Pancreas (tissue), 10 donors: ENCODE measurements around the gene DENND1B. TPM values are rescaled to one million over a fixed set of nuclear protein-coding genes. Genes with fewer than 3 reads are reported as not detected.

Experiments
- ATAC-seq, 4 donors: fragments of 200-7000 bp; cut with Tn5 transposase; one replicate each; pipeline versions ENCODE4 v1.8.0 to v1.9.1; 2020; ENCODE audit warnings: mild to moderate bottlenecking in 4 of 4, moderate library complexity in 4 of 4
- DNase-seq, 6 donors: peaks; one replicate each; pipeline ENCODE4 v3.0.0-alpha.2; 2020
- FAIRE-seq: peaks from 2 replicates; lab custom pipeline; 2012; peaks lifted over from hg19 to GRCh38; lab: Jason Lieb, UNC
- H3K27ac ChIP-seq, 4 donors: fragments of 200-600 bp; sonication (generic); 1 replicate in 3 of 4; 2 replicates in 1 of 4; pipeline versions ENCODE4 v1.5.0 to v1.8.0; 2020
- H3K27me3 ChIP-seq, 4 donors: fragments of 200-600 bp; one replicate each; pipeline ENCODE4 v1.8.0; 2021
- H3K36me3 ChIP-seq, 3 donors: fragments of 200-600 bp; sonication (generic) in 1 of 3; one replicate each; pipeline versions ENCODE4 v1.5.0 to v1.8.0; 2020 to 2021
- H3K4me1 ChIP-seq, 3 donors: fragments of 200-600 bp; one replicate each; pipeline ENCODE4 v1.8.0; 2021
- H3K4me3 ChIP-seq, 4 donors: fragments of 200-600 bp; sonication (generic) in 2 of 4; one replicate each; pipeline versions ENCODE4 v1.5.0 to v1.8.0; 2020 to 2021
- H3K9me3 ChIP-seq, 4 donors: fragments of 200-600 bp; one replicate each; pipeline ENCODE4 v1.8.0; 2021
- CTCF ChIP-seq, 4 donors: fragments of 200-600 bp; sonication (generic) in 3 of 4; IDR thresholded peaks; one replicate each; pipeline versions ENCODE4 v1.5.0 to v1.8.0; 2021; ENCODE audit warnings: antibody characterized with exemption in 4 of 4
- WGBS, 2 donors: extraction: QIAGEN DNeasy Blood & Tissue Kit; methylation state at CpG; one replicate each; pipeline ENCODE4 v1.1.7; 2013; 5-methylcytosine and 5-hydroxymethylcytosine counted together
- intact Hi-C, 3 donors: fragments of 100-400 bp; cut with DNase I; formaldehyde crosslinking; loops; one replicate each; pipeline versions ENCODE4 v1.11.1 to v1.14.2; 2022
- polyA plus RNA-seq, 2 donors: library from polyadenylated mRNA; stranded (reverse); fragments of 200-250 nt; gene quantifications; one replicate each; pipeline ENCODE4 v1.2.3, GENCODE V29; 2013
- total RNA-seq, 6 donors: library from RNA; stranded (reverse); fragmentation: NEBNext Ultra II Directional in 4 of 6; extraction: Animal tissue kit (Norgen Biotek cat#: 25700) in 4 of 6; gene quantifications; one replicate each; pipeline versions ENCODE4 v1.2.1 to v1.2.4, GENCODE V29; 2021 to 2023
- donor health status: healthy with polysubstance abuse.
- donor health status: DM: no; HTN: no; CAD: no; lungs with moderate emphysema.
- donor health status: DM: no; HTN: no; CAD: no.
- donor health status: control.
- donor health status: control.
- donor health status: Bipolar disorder and iron deficiency.
- donor health status: DM: yes; HTN: yes; CAD: no.
- donor health status: DM: no; HTN: no; CAD: no.
- donor health status: DM: no; HTN: no; CAD: no.
- donor health status: DM: yes; HTN: yes; CAD: no.

Gene DENND1B
- total and polyA plus RNA-seq, 8 donors: 3.1 to 16.8 (median 11.1) TPM

GRCh38 chr1:197599789-197600188 is 175.5 kb downstream of the DENND1B start:
- TF ChIP-seq CTCF (IDR thresholded peaks at IDR 0.05): no peak
- intact Hi-C loops: no loop called here
- ATAC-seq: no peak

GRCh38 chr1:197598935-197599334 is 176.3 kb downstream of the DENND1B start:
- FAIRE-seq: no peak
- no peak overlapping the region for H3K27ac ChIP-seq
- TF ChIP-seq CTCF (IDR thresholded peaks at IDR 0.05): no peak
- no peaks in the 10 kb centered on the region for H3K36me3 ChIP-seq
- H3K9me3 ChIP-seq: peaks cover 0 to 4% (median 0%) of the 10 kb centered on the region in 4 donors
- H3K4me3 ChIP-seq: no peak overlapping the region
- intact Hi-C loops: no loop called here
- no peaks in the 10 kb centered on the region for H3K27me3 ChIP-seq
- DNase-seq: no peak
- no peak for ATAC-seq
- no peaks in the 10 kb centered on the region for H3K4me1 ChIP-seq
- WGBS, 2 donors: 79 to 83% methylated on average over 1 of the region's 1 CpG

More at GRCh38 chr1:197599789-197600188, 175.5 kb downstream of the DENND1B start:
- peaks cover 0 to 4% (median 0%) of the 10 kb centered on the region in 4 donors for H3K9me3 ChIP-seq
- no peaks in the 10 kb centered on the region for H3K27me3 ChIP-seq
- H3K4me3 ChIP-seq: no peak overlapping the region
- H3K27ac ChIP-seq: no peak overlapping the region
- WGBS, 2 donors: 85 to 92% methylated on average over 3 of the region's 3 CpGs
- FAIRE-seq (no peak), DNase-seq (no peak)
- no peaks in the 10 kb centered on the region for H3K36me3 ChIP-seq
- no peaks in the 10 kb centered on the region for H3K4me1 ChIP-seq

GRCh38 chr1:197595304-197595904 is 179.9 kb downstream of the DENND1B start:
- peaks cover 0 to 4% (median 0%) of the 10 kb centered on the region in 4 donors for H3K9me3 ChIP-seq
- no peaks in the 10 kb centered on the region for H3K4me1 ChIP-seq
- H3K36me3 ChIP-seq: no peaks in the 10 kb centered on the region
- TF ChIP-seq CTCF (IDR thresholded peaks at IDR 0.05): no peak
- no peak overlapping the region for H3K27ac ChIP-seq
- intact Hi-C loops: no loop called here
- FAIRE-seq (no peak), DNase-seq (no peak), ATAC-seq (no peak)
- no peak overlapping the region for H3K4me3 ChIP-seq
- 73 to 80% methylated on average over 5 of the region's 5 CpGs for WGBS, 2 donors
- no peaks in the 10 kb centered on the region for H3K27me3 ChIP-seq

DNA sequence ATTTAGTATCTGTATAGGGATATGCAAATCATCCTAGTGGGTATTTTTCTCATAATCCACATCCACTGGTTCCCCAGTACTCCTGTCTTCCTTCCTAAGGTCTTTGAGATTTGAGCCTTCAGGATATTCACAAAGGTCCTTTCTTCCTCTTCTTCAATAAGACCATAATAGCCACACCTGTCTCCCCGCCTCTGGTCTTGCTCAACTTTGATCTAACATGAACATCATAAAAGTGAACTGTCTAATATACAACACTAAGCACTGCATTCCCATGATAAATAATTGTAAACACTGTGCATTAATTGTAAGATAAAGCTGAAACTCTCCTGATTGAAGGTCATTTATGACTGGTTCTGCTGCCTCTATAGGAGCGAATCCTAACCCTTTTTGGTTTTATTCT is 184.6 kb downstream of the DENND1B start:
- no peak overlapping the region for H3K4me3 ChIP-seq

More for the DNA sequence above, 184.6 kb downstream of the DENND1B start:
- Histone ChIP-seq H3K9me3 (no peaks in the 10 kb centered on the region), H3K27ac (no peak overlapping the region), H3K36me3 (no peaks in the 10 kb centered on the region), H3K27me3 (no peaks in the 10 kb centered on the region), H3K4me1 (peaks cover under 1 to 7% (median 6%) of the 10 kb centered on the region in 3 donors)
- FAIRE-seq: no peak
- no peak for ATAC-seq
- TF ChIP-seq CTCF (IDR thresholded peaks at IDR 0.05): no peak
- intact Hi-C loops: no loop called here
- no peak for DNase-seq
- 96 to 100% methylated on average over 2 of the region's 2 CpGs for WGBS, 2 donors
